WTC11 (cell line): Measurements from ENCODE around the gene EIF4B. TPM values are rescaled to one million over a fixed set of nuclear protein-coding genes. Genes with fewer than 3 reads are reported as not detected.

Experiments
- ATAC-seq: fragments of 200-7000 bp; cut with Tn5 transposase; 2 replicates; pipeline ENCODE4 v1.10.0; 2021; ENCODE audit warnings: mild to moderate bottlenecking, moderate library complexity
- CTCF ChIA-PET: fragments of 300-600 bp; sonication (Branson Sonifier 250); formaldehyde crosslinking; loops from one replicate; lab custom pipeline; 2021; ENCODE audit warnings: antibody characterized with exemption; lab: Charles Lee
- POLR2A ChIA-PET: fragments of 350-600 bp; sonication (Branson Sonifier 250); formaldehyde crosslinking; loops from one replicate; lab custom pipeline; 2021; ENCODE audit warnings: antibody characterized with exemption; lab: Charles Lee
- DNase-seq: peaks from one replicate; pipeline ENCODE4 v3.0.0; 2021; ENCODE audit warnings: low spot score
- H3K27ac Mint-ChIP-seq: 2 replicates; pipeline ENCODE4 v1.8.0; 2021; ENCODE audit warnings: mixed read lengths
- H3K27me3 Mint-ChIP-seq: 2 replicates; pipeline ENCODE4 v1.8.0; 2021; ENCODE audit warnings: low read depth, mild to moderate bottlenecking, moderate library complexity, mixed read lengths
- H3K36me3 Mint-ChIP-seq: 2 replicates; pipeline ENCODE4 v1.8.0; 2021; ENCODE audit warnings: mixed read lengths
- H3K4me1 Mint-ChIP-seq: 2 replicates; pipeline ENCODE4 v1.8.0; 2022; ENCODE audit warnings: mixed read lengths
- H3K4me3 Mint-ChIP-seq: 2 replicates; pipeline ENCODE4 v1.8.0; 2021; ENCODE audit warnings: mild to moderate bottlenecking, moderate library complexity, mixed read lengths
- H3K9me3 Mint-ChIP-seq: 2 replicates; pipeline ENCODE4 v1.8.0; 2021; ENCODE audit warnings: mixed read lengths
- AR ChIP-seq: fragments of 250-450 bp; sonication (Bioruptor Pico); IDR thresholded peaks from 2 replicates; pipeline ENCODE4 v1.9.0; 2021; ENCODE audit warnings: mild to moderate bottlenecking
- ARID4B ChIP-seq: sonication (generic); formaldehyde crosslinking; IDR thresholded peaks from 2 replicates; pipeline ENCODE4 v1.8.0; 2023; ENCODE audit warnings: missing genetic modification reagents, mild to moderate bottlenecking, borderline replicate concordance
- CBFB ChIP-seq: sonication (generic); formaldehyde crosslinking; IDR thresholded peaks from 2 replicates; pipeline ENCODE4 v1.8.1; 2022; ENCODE audit warnings: mild to moderate bottlenecking, low read depth, missing genetic modification reagents
- E2F1 ChIP-seq: sonication (generic); formaldehyde crosslinking; IDR thresholded peaks from 2 replicates; pipeline ENCODE4 v1.8.0; 2022; ENCODE audit warnings: mild to moderate bottlenecking, missing genetic modification reagents
- E2F5 ChIP-seq: sonication (generic); formaldehyde crosslinking; IDR thresholded peaks from 2 replicates; pipeline ENCODE4 v1.8.1; 2022; ENCODE audit warnings: mild to moderate bottlenecking, moderate library complexity, missing genetic modification reagents
- FOXJ3 ChIP-seq: sonication (generic); formaldehyde crosslinking; IDR thresholded peaks from 2 replicates; pipeline ENCODE4 v1.9.0; 2021; ENCODE audit warnings: missing genetic modification reagents, mild to moderate bottlenecking, borderline replicate concordance
- FOXP4 ChIP-seq: sonication (generic); formaldehyde crosslinking; IDR thresholded peaks from 2 replicates; pipeline ENCODE4 v1.8.0; 2022; ENCODE audit warnings: mild to moderate bottlenecking, missing genetic modification reagents
- MAX ChIP-seq: sonication (generic); formaldehyde crosslinking; IDR thresholded peaks from 2 replicates; pipeline ENCODE4 v1.8.0; 2022; ENCODE audit warnings: mild to moderate bottlenecking, missing genetic modification reagents
- NFYB ChIP-seq: sonication (generic); formaldehyde crosslinking; conservative IDR thresholded peaks from 2 replicates; pipeline ENCODE4 v1.8.0; 2022; ENCODE audit warnings: low read depth, missing genetic modification reagents
- SMAD3 ChIP-seq: sonication (generic); formaldehyde crosslinking; IDR thresholded peaks from 2 replicates; pipeline ENCODE4 v1.8.0; 2022; ENCODE audit warnings: missing genetic modification reagents, mild to moderate bottlenecking, borderline replicate concordance
- ZBTB21 ChIP-seq: sonication (generic); formaldehyde crosslinking; IDR thresholded peaks from 2 replicates; pipeline ENCODE4 v1.8.1; 2023; ENCODE audit warnings: mild to moderate bottlenecking, missing genetic modification reagents, borderline replicate concordance
- ZNF138 ChIP-seq: sonication (generic); formaldehyde crosslinking; conservative IDR thresholded peaks from 2 replicates; pipeline ENCODE4 v1.8.1; 2022; ENCODE audit warnings: mild to moderate bottlenecking, moderate library complexity, missing genetic modification reagents
- ZNF281 ChIP-seq: sonication (generic); formaldehyde crosslinking; IDR thresholded peaks from 2 replicates; pipeline ENCODE4 v1.8.0; 2023; ENCODE audit warnings: mild to moderate bottlenecking, missing genetic modification reagents
- total RNA-seq: library from RNA; stranded (reverse); gene quantifications from 3 replicates; pipeline ENCODE4 v1.2.3, GENCODE V29; 2021

EIF4B gene
- total RNA-seq, 1 experiment from 2014 or later = 730 TPM

GRCh38 chr12:53090105-53090504, 83.8 kb downstream of the EIF4B start (continued):
- TF ChIP-seq ARID4B (no peak), SMAD3 (CRISPR knock-in tag) (no peak), E2F5 (CRISPR knock-in tag) (no peak), FOXJ3 (CRISPR knock-in tag) (no peak), MAX (CRISPR knock-in tag) (no peak), NFYB (CRISPR knock-in tag) (no peak), ZNF281 (no peak), AR (no peak), CBFB (CRISPR knock-in tag) (no peak)
- TF ChIP-seq, all 79 proteins: peak for 0

- ATAC-seq = no peak
- no peak overlapping the region for H3K4me3 Mint-ChIP-seq
- H3K4me1 Mint-ChIP-seq = peaks cover 16% of the 10 kb centered on the region
- peaks cover 90% of the 10 kb centered on the region for H3K27me3 Mint-ChIP-seq
- ChIA-PET POLR2A (no interaction called here), CTCF (interaction anchor here (1.0 to 14.6 kb wide), 3 partner anchors 8 to 69 kb away, joined by 4 to 474 read pairs (median 9); no protein-coding TSS in a partner anchor)
- no peaks in the 10 kb centered on the region for H3K9me3 Mint-ChIP-seq
- DNase-seq = no peak
- H3K36me3 Mint-ChIP-seq = no peaks in the 10 kb centered on the region
- no peak overlapping the region for H3K27ac Mint-ChIP-seq
- TF ChIP-seq E2F1 (CRISPR knock-in tag) (no peak), ZBTB21 (CRISPR knock-in tag) (no peak), AR (no peak), ZNF138 (CRISPR knock-in tag) (no peak), FOXP4 (CRISPR knock-in tag) (no peak)
- TF ChIP-seq, all 79 proteins: peak for 0
Observed at GRCh38 chr12:53090554-53090953, 84.3 kb downstream of the EIF4B start.
